Bronchial smooth muscle cell (primary cell): ENCODE results near the gene SUPT20HL1. TPM values are rescaled to one million over a fixed set of nuclear protein-coding genes. Genes with fewer than 3 reads are reported as not detected.

Experiments used
- total RNA-seq: library from RNA; depleted of rRNA; stranded (reverse); fragments of >200 nt; gene quantifications from 2 replicates; pipeline ENCODE4 v1.2.1, GENCODE V29; 2014

Gene SUPT20HL1
- 0.09 and 0.32 TPM in 2 replicates for total RNA-seq

GRCh38 chrX:24360272-24360671 lies at the start of gene SUPT20HL1:
Gene SUPT20HL1 (plus strand): TSS chrX:24360639. CDS start chrX:24362761, 2,122 bp downstream.

GRCh38 chrX:24314019-24314635 lies 46.3 kb upstream of the SUPT20HL1 start, which contains the start of gene SUPT20HL2:
Gene SUPT20HL2 (minus strand): TSS chrX:24314069. CDS start chrX:24313315, 754 bp downstream.

Other genes starting within 250 kb of the SUPT20HL1 start
- gene ZFX, start 210.9 kb upstream of the SUPT20HL1 start, total RNA-seq, result 28.4 and 44.2 TPM in 2 replicates
- 0.16 TPM in 1 of 2 replicates, not detected in the other for gene SUPT20HL2, start 46.6 kb upstream of the SUPT20HL1 start, total RNA-seq
- 0.86 and 2.4 TPM in 2 replicates for gene PDK3, start 104.6 kb downstream of the SUPT20HL1 start, total RNA-seq